GM23338 (cell line): Measurements from ENCODE around the gene ANKRD17. TPM values are rescaled to one million over a fixed set of nuclear protein-coding genes. Genes with fewer than 3 reads are reported as not detected.
"Not testable (repeated sequence)": the region's sequence is repeated elsewhere in the genome, so short reads cannot be mapped to it uniquely, and the experiment has no call there.

ENCODE experiments used
- ATAC-seq: fragments of 200-7000 bp; cut with Tn5 transposase; 3 replicates; pipeline ENCODE4 v1.9.1; 2020
- DNase-seq: peaks from one replicate; pipeline ENCODE4 v3.0.0-alpha.2; 2015; ENCODE audit warnings: low spot score
- H2AFZ ChIP-seq: fragments of 200-600 bp; sonication (generic); 2 replicates; pipeline ENCODE4 v1.8.0; 2016; ENCODE audit warnings: antibody characterized with exemption, mild to moderate bottlenecking, moderate library complexity
- H3F3A ChIP-seq: fragments of 200-600 bp; sonication (generic); replicated peaks from 2 replicates; pipeline ENCODE4 v1.8.0; 2017; ENCODE audit warnings: antibody characterized with exemption, mixed run types, low read depth
- H3K27ac ChIP-seq: fragments of 200-600 bp; sonication (generic); 2 replicates; pipeline ENCODE4 v1.6.1; 2016; ENCODE audit warnings: low read depth
- H3K27me3 ChIP-seq: fragments of 200-600 bp; sonication (generic); 2 replicates; pipeline ENCODE4 v1.8.0; 2016; ENCODE audit warnings: mild to moderate bottlenecking, mixed run types, moderate library complexity; ENCODE audit not compliant: insufficient read depth
- H3K36me3 ChIP-seq: fragments of 200-600 bp; sonication (generic); 2 replicates; pipeline ENCODE4 v1.8.0; 2016; ENCODE audit warnings: mild to moderate bottlenecking; ENCODE audit not compliant: insufficient read depth
- H3K4me1 ChIP-seq: fragments of 200-600 bp; sonication (generic); 2 replicates; pipeline ENCODE4 v1.8.0; 2016; ENCODE audit warnings: mild to moderate bottlenecking, moderate library complexity; ENCODE audit not compliant: insufficient read depth
- H3K4me2 ChIP-seq: fragments of 200-600 bp; sonication (generic); 2 replicates; pipeline ENCODE4 v1.7.1; 2017; ENCODE audit warnings: mixed run types
- H3K4me3 ChIP-seq: fragments of 200-600 bp; sonication (generic); 2 replicates; pipeline ENCODE4 v1.6.1; 2016; ENCODE audit warnings: mixed run types
- H3K79me2 ChIP-seq: fragments of 200-600 bp; sonication (generic); replicated peaks from 2 replicates; pipeline ENCODE4 v1.8.0; 2017; ENCODE audit warnings: mild to moderate bottlenecking; ENCODE audit not compliant: insufficient read depth
- H3K9me2 ChIP-seq: fragments of 200-600 bp; sonication (generic); 2 replicates; pipeline ENCODE4 v1.8.0; 2017; ENCODE audit not compliant: insufficient read depth
- H4K20me1 ChIP-seq: fragments of 200-600 bp; sonication (generic); replicated peaks from 2 replicates; pipeline ENCODE4 v1.8.0; 2017; ENCODE audit warnings: mild to moderate bottlenecking; ENCODE audit not compliant: insufficient read depth
- H3K27ac Mint-ChIP-seq: 2 replicates; pipeline ENCODE4 v1.8.0; 2020; ENCODE audit warnings: inconsistent platforms, mild to moderate bottlenecking, moderate library complexity, mixed read lengths
- H3K27me3 Mint-ChIP-seq: 3 replicates; pipeline ENCODE4 v1.8.0; 2022; ENCODE audit warnings: low read depth, mild to moderate bottlenecking, moderate library complexity, mixed read lengths, inconsistent platforms; ENCODE audit not compliant: insufficient read depth, poor library complexity
- H3K36me3 Mint-ChIP-seq: 3 replicates; pipeline ENCODE4 v1.8.0; 2021; ENCODE audit warnings: low read depth, mild to moderate bottlenecking, inconsistent platforms, moderate library complexity, mixed read lengths
- H3K4me1 Mint-ChIP-seq: 3 replicates; pipeline ENCODE4 v1.8.0; 2020; ENCODE audit warnings: mild to moderate bottlenecking, inconsistent platforms, mixed read lengths
- H3K4me3 Mint-ChIP-seq: 3 replicates; pipeline ENCODE4 v1.8.0; 2021; ENCODE audit warnings: moderate library complexity, mild to moderate bottlenecking, inconsistent platforms, mixed read lengths
- H3K9me3 Mint-ChIP-seq: 3 replicates; pipeline ENCODE4 v1.8.0; 2020; ENCODE audit warnings: moderate library complexity, mild to moderate bottlenecking, inconsistent platforms, mixed read lengths
- EZH2 ChIP-seq: fragments of 200-600 bp; sonication (generic); IDR thresholded peaks from one replicate; pipeline ENCODE4 v1.8.0; 2017; ENCODE audit warnings: antibody characterized with exemption, mild to moderate bottlenecking, low read depth; ENCODE audit not compliant: unreplicated experiment
- NANOG ChIP-seq: IDR thresholded peaks from 2 replicates; pipeline ENCODE4 v1.6.1; 2016; ENCODE audit warnings: antibody characterized with exemption, borderline replicate concordance
- POLR2AphosphoS5 ChIP-seq: IDR thresholded peaks from 2 replicates; pipeline ENCODE4 v1.6.1; 2016; ENCODE audit warnings: antibody characterized with exemption, low read depth
- STAT1 ChIP-seq: IDR thresholded peaks from one replicate; pipeline ENCODE4 v1.6.1; 2016; ENCODE audit warnings: antibody characterized with exemption; ENCODE audit not compliant: unreplicated experiment
- ZNF114 ChIP-seq: fragments of 250-450 bp; sonication (Bioruptor Pico); IDR thresholded peaks from 2 replicates; pipeline ENCODE4 v1.5.0; 2020; ENCODE audit warnings: mild to moderate bottlenecking, moderate library complexity
- ZNF331 ChIP-seq: fragments of 250-450 bp; sonication (Bioruptor Pico); IDR thresholded peaks from 2 replicates; pipeline ENCODE4 v1.5.0; 2020; ENCODE audit warnings: low read depth, mild to moderate bottlenecking, moderate library complexity
- polyA plus RNA-seq: library from polyadenylated mRNA; unstranded; fragments of >200 nt; fragmentation: Nextera tagmentation; extraction: Ambion mirVana; gene quantifications from 2 replicates; pipeline ENCODE4 v1.2.1, GENCODE V29; 2016
- total RNA-seq: library from RNA; depleted of rRNA; stranded (reverse); fragments of >200 nt; shearing (Covaris generic); gene quantifications from 2 replicates; pipeline ENCODE4 v1.2.3, GENCODE V29; 2014
- TF ChIP-seq, protein P1 (sequence below): fragments of 250-450 bp; sonication (Bioruptor Pico); IDR thresholded peaks from 2 replicates; pipeline ENCODE4 v1.5.0; 2020; ENCODE audit warnings: mild to moderate bottlenecking, moderate library complexity
- TF ChIP-seq, protein P2 (sequence below), 2 experiments: fragments of 200-600 bp in 1 of 2; sonication (generic) in 1 of 2; conservative IDR thresholded peaks; 2 replicates each; pipeline versions ENCODE4 v1.5.1 to v1.6.1; 2016 to 2017; ENCODE audit warnings: antibody characterized with exemption in 2 of 2, low read depth in 2 of 2, mild to moderate bottlenecking in 2 of 2, moderate library complexity in 1 of 2
- TF ChIP-seq, protein P3 (sequence below): IDR thresholded peaks from 2 replicates; pipeline ENCODE4 v1.6.1; 2016; ENCODE audit warnings: antibody characterized with exemption

ANKRD17 gene
- total and polyA plus RNA-seq, 2 experiments from 2014 or later, result 41.9 to 85.3 TPM

DNA sequence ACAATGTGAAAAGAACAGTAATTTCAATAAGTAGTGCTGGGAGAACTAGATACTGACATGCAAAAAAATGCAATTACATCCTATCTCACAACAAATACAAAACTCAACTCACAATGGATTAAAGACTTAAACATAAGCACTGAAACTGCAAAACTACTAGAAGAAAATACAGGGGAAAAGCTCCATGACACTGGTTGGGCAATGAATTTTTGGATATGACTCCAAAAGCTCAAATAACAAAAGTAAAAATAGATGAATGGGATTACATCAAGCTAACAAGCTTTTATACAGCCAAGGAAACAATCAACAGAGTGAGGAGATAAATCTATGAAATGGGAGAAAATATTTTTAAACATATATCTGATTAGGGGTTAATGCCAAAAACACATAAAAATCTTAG lies 53.1 kb downstream of the ANKRD17 start:
- ATAC-seq (no peak), DNase-seq (no peak)
- H3K27ac Mint-ChIP-seq, result no peak overlapping the region
- H3K9me2 ChIP-seq, result no peaks in the 10 kb centered on the region
- H3K36me3 ChIP-seq, result no peaks in the 10 kb centered on the region
- peaks cover 8% of the 10 kb centered on the region; the same call in 1 of the 2 replicates for H3K4me1 ChIP-seq
- TF ChIP-seq, protein P1, sequence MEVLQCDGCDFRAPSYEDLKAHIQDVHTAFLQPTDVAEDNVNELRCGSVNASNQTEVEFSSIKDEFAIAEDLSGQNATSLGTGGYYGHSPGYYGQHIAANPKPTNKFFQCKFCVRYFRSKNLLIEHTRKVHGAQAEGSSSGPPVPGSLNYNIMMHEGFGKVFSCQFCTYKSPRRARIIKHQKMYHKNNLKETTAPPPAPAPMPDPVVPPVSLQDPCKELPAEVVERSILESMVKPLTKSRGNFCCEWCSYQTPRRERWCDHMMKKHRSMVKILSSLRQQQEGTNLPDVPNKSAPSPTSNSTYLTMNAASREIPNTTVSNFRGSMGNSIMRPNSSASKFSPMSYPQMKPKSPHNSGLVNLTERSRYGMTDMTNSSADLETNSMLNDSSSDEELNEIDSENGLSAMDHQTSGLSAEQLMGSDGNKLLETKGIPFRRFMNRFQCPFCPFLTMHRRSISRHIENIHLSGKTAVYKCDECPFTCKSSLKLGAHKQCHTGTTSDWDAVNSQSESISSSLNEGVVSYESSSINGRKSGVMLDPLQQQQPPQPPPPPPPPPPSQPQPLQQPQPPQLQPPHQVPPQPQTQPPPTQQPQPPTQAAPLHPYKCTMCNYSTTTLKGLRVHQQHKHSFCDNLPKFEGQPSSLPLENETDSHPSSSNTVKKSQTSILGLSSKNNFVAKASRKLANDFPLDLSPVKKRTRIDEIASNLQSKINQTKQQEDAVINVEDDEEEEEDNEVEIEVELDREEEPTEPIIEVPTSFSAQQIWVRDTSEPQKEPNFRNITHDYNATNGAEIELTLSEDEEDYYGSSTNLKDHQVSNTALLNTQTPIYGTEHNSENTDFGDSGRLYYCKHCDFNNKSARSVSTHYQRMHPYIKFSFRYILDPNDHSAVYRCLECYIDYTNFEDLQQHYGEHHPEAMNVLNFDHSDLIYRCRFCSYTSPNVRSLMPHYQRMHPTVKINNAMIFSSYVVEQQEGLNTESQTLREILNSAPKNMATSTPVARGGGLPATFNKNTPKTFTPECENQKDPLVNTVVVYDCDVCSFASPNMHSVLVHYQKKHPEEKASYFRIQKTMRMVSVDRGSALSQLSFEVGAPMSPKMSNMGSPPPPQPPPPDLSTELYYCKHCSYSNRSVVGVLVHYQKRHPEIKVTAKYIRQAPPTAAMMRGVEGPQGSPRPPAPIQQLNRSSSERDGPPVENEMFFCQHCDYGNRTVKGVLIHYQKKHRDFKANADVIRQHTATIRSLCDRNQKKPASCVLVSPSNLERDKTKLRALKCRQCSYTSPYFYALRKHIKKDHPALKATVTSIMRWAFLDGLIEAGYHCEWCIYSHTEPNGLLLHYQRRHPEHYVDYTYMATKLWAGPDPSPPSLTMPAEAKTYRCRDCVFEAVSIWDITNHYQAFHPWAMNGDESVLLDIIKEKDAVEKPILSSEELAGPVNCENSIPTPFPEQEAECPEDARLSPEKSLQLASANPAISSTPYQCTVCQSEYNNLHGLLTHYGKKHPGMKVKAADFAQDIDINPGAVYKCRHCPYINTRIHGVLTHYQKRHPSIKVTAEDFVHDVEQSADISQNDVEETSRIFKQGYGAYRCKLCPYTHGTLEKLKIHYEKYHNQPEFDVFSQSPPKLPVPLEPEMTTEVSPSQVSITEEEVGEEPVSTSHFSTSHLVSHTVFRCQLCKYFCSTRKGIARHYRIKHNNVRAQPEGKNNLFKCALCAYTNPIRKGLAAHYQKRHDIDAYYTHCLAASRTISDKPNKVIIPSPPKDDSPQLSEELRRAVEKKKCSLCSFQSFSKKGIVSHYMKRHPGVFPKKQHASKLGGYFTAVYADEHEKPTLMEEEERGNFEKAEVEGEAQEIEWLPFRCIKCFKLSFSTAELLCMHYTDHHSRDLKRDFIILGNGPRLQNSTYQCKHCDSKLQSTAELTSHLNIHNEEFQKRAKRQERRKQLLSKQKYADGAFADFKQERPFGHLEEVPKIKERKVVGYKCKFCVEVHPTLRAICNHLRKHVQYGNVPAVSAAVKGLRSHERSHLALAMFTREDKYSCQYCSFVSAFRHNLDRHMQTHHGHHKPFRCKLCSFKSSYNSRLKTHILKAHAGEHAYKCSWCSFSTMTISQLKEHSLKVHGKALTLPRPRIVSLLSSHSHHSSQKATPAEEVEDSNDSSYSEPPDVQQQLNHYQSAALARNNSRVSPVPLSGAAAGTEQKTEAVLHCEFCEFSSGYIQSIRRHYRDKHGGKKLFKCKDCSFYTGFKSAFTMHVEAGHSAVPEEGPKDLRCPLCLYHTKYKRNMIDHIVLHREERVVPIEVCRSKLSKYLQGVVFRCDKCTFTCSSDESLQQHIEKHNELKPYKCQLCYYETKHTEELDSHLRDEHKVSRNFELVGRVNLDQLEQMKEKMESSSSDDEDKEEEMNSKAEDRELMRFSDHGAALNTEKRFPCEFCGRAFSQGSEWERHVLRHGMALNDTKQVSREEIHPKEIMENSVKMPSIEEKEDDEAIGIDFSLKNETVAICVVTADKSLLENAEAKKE (CRISPR knock-in tag), result no peak
- TF ChIP-seq POLR2AphosphoS5 (no peak), STAT1 (no peak), EZH2 (no peak), ZNF331 (CRISPR knock-in tag) (no peak), ZNF114 (no peak), NANOG (no peak)
- TF ChIP-seq, protein P2, sequence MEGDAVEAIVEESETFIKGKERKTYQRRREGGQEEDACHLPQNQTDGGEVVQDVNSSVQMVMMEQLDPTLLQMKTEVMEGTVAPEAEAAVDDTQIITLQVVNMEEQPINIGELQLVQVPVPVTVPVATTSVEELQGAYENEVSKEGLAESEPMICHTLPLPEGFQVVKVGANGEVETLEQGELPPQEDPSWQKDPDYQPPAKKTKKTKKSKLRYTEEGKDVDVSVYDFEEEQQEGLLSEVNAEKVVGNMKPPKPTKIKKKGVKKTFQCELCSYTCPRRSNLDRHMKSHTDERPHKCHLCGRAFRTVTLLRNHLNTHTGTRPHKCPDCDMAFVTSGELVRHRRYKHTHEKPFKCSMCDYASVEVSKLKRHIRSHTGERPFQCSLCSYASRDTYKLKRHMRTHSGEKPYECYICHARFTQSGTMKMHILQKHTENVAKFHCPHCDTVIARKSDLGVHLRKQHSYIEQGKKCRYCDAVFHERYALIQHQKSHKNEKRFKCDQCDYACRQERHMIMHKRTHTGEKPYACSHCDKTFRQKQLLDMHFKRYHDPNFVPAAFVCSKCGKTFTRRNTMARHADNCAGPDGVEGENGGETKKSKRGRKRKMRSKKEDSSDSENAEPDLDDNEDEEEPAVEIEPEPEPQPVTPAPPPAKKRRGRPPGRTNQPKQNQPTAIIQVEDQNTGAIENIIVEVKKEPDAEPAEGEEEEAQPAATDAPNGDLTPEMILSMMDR (conservative IDR thresholded peaks at IDR 0.05; ENCODE audit: low read depth in 2 of 2), result no peak
- TF ChIP-seq, protein P3, sequence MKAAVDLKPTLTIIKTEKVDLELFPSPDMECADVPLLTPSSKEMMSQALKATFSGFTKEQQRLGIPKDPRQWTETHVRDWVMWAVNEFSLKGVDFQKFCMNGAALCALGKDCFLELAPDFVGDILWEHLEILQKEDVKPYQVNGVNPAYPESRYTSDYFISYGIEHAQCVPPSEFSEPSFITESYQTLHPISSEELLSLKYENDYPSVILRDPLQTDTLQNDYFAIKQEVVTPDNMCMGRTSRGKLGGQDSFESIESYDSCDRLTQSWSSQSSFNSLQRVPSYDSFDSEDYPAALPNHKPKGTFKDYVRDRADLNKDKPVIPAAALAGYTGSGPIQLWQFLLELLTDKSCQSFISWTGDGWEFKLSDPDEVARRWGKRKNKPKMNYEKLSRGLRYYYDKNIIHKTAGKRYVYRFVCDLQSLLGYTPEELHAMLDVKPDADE, result no peak
- H3K36me3 Mint-ChIP-seq, result peaks cover 10% of the 10 kb centered on the region; the same call in 2 of the 3 replicates
- H3K4me3 ChIP-seq, result no peak overlapping the region
- H3K4me1 Mint-ChIP-seq, result peaks cover 26% of the 10 kb centered on the region
- peaks cover 36% of the 10 kb centered on the region for H4K20me1 ChIP-seq
- no peaks in the 10 kb centered on the region for H3K27me3 ChIP-seq
- H3K27ac ChIP-seq, result no peak overlapping the region
- no peaks in the 10 kb centered on the region for H3K9me3 Mint-ChIP-seq
- peaks cover 100% of the 10 kb centered on the region for H3K79me2 ChIP-seq
- no peak overlapping the region for H3K4me3 Mint-ChIP-seq
- no peak overlapping the region for H2AFZ ChIP-seq
- H3K27me3 Mint-ChIP-seq, result no peaks in the 10 kb centered on the region
- H3K4me2 ChIP-seq, result no peak overlapping the region
- no peaks in the 10 kb centered on the region for H3F3A ChIP-seq

DNA sequence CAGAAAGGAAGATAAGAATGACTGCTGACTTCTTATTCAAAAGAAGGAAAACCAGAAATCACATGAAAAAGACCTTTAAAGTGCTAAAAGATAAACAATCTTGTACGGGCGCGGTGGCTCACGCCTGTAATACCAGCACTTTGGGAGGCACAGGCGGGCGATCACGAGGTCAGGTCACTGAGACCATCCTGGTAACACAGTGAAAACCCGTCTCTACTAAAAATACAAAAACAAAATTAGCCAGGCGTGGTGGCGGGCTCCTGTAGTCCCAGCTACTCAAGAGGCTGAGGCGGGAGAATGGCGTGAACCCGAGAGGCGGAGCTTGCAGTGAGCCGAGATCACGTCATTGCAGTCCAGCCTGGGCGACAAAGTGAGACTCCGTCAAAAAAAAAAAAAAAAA lies 54.6 kb downstream of the ANKRD17 start:
- ATAC-seq, H3K9me3 Mint-ChIP-seq, H3K9me2 ChIP-seq, DNase-seq, H3K27me3 Mint-ChIP-seq, H3K4me3 ChIP-seq, H3K4me3 Mint-ChIP-seq, H3K27ac ChIP-seq, H3K36me3 ChIP-seq, H2AFZ ChIP-seq, H3K4me2 ChIP-seq, H3K27ac Mint-ChIP-seq, H3F3A ChIP-seq, H3K27me3 ChIP-seq: not testable (repeated sequence)
- H3K79me2 ChIP-seq, result peaks cover 100% of the 10 kb centered on the region
- H3K4me1 Mint-ChIP-seq, result peaks cover 40% of the 10 kb centered on the region
- peaks cover 10% of the 10 kb centered on the region; the same call in 2 of the 3 replicates for H3K36me3 Mint-ChIP-seq
- H3K4me1 ChIP-seq, result peaks cover 20% of the 10 kb centered on the region
- peaks cover 38% of the 10 kb centered on the region for H4K20me1 ChIP-seq
